GM23248 (cell line): ENCODE data around the gene CYP2C19.

Experiments used
- EZH2 ChIP-seq: fragments of 200-600 bp; sonication (generic); IDR thresholded peaks from 2 replicates; pipeline ENCODE4 v1.6.1; 2018; ENCODE audit warnings: antibody characterized with exemption, mild to moderate bottlenecking; ENCODE audit not compliant: insufficient read depth, poor library complexity, severe bottlenecking
- EZH2phosphoT487 ChIP-seq: fragments of 200-600 bp; sonication (generic); IDR thresholded peaks from 2 replicates; pipeline ENCODE4 v1.6.1; 2018; ENCODE audit warnings: antibody characterized with exemption, moderate library complexity, mild to moderate bottlenecking, low read depth; ENCODE audit not compliant: insufficient read depth

GRCh38 chr10:94853065-94853464, 90.6 kb downstream of the CYP2C19 start:
- TF ChIP-seq EZH2: no peak
- no peak for TF ChIP-seq EZH2phosphoT487
